DMS153 treated with DMSO at 0.1 percent for 48 hours (cell line): ENCODE results near the gene MRAP.
"Not testable (repeated sequence)": the region's sequence is repeated elsewhere in the genome, so short reads cannot be mapped to it uniquely, and the experiment has no call there.

Experiments used
- DNase-seq: peaks from one replicate; lab custom pipeline; 2025; ENCODE audit not compliant: unreplicated experiment; lab: John Stamatoyannopoulos, UW

The MRAP gene

GRCh38 chr21:32299695-32300094 is 1.0 kb downstream of the MRAP start:
- no peak for DNase-seq

GRCh38 chr21:32300117-32300681 is 1.5 kb downstream of the MRAP start:
- no peak for DNase-seq

GRCh38 chr21:32301596-32301995 is 2.9 kb downstream of the MRAP start:
- DNase-seq: no peak

- no peak for DNase-seq
Observed at GRCh38 chr21:32302560-32302959, 3.9 kb downstream of the MRAP start.

- DNase-seq: no peak
Observed at GRCh38 chr21:32303385-32303784, 4.7 kb downstream of the MRAP start.

GRCh38 chr21:32304998-32305397 is 6.3 kb downstream of the MRAP start:
- DNase-seq: no peak

GRCh38 chr21:32306021-32306780 is 7.5 kb downstream of the MRAP start:
- DNase-seq: no peak

- DNase-seq: no peak
Observed at GRCh38 chr21:32307706-32308105, 9.1 kb downstream of the MRAP start.

- DNase-seq: no peak
Observed at GRCh38 chr21:32308696-32309095, 10.0 kb downstream of the MRAP start.

GRCh38 chr21:32309906-32310460 is 11.3 kb downstream of the MRAP start:
- DNase-seq: no peak

- DNase-seq: not testable (repeated sequence)
Observed at GRCh38 chr21:32310976-32311375, 12.3 kb downstream of the MRAP start.

- no peak for DNase-seq
Observed at GRCh38 chr21:32311621-32312020, 13.0 kb downstream of the MRAP start.

GRCh38 chr21:32312326-32312725 is 13.7 kb downstream of the MRAP start:
- no peak for DNase-seq

GRCh38 chr21:32312976-32313375 is 14.3 kb downstream of the MRAP start:
- DNase-seq: no peak

- no peak for DNase-seq
Observed at GRCh38 chr21:32314806-32315205, 16.2 kb downstream of the MRAP start.

GRCh38 chr21:32315511-32316281 is 17.0 kb downstream of the MRAP start:
- no peak for DNase-seq

- DNase-seq: no peak
Observed at GRCh38 chr21:32316361-32317215, 17.9 kb downstream of the MRAP start.

GRCh38 chr21:32317726-32318125 is 19.1 kb downstream of the MRAP start:
- no peak for DNase-seq

- DNase-seq: no peak
Observed at GRCh38 chr21:32319012-32319411, 20.4 kb downstream of the MRAP start.

GRCh38 chr21:32320059-32320458 is 21.4 kb downstream of the MRAP start:
- no peak for DNase-seq

GRCh38 chr21:32320726-32321125 is 22.1 kb downstream of the MRAP start:
- DNase-seq: no peak
